Stimulated activated CD4-positive, alpha-beta T cell treated with anti-CD3 and anti-CD28 coated beads, Interleukin-1b, Interleukin-23, amount 100 ng/mL, for 4 hours (primary cell): ENCODE measurements around the gene PSRC1.

Source experiments
- DNase-seq, 2 donors: peaks; one replicate each; pipeline ENCODE4 v3.0.0-alpha.2; 2020; ENCODE audit warnings: low read depth in 2 of 2

Gene PSRC1

DNA sequence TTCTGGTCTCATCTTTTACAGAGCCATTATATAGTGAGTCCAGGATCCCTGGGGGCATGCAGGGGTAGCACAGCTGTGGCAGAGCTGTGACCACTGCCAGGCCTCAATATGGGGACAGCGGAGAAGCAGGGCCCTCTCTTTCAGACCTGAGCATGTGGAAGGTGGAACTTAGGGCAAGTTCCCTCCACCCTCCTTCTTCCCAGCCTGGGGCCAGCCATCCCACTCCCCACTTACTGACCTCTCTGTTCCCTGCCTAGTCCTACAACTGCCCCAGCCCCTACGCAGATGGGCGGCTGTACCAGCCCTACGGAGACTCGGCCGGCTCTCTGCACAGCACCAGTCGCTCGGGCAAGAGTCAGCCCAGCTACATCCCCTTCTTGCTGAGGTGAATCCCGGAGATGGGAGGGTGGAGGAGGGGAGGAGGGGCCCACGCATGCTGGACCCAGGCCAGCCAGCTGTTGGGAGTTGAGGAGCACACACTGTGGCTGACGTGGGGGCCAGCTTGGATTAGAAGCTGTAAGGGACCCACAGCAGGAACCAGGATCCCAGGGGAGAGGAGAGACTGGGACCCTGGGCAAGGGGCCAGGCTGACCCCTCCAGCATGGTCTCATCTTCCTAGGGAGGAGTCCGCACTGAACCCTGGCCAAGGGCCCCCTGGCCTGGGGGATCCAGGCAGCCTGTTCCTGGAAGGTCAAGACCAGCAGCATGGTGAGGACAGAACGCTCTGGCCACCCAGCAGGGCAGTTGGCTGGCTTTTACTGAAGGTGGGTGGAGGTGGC, 10.7 kb downstream of the PSRC1 start:
- no peak for DNase-seq

DNA sequence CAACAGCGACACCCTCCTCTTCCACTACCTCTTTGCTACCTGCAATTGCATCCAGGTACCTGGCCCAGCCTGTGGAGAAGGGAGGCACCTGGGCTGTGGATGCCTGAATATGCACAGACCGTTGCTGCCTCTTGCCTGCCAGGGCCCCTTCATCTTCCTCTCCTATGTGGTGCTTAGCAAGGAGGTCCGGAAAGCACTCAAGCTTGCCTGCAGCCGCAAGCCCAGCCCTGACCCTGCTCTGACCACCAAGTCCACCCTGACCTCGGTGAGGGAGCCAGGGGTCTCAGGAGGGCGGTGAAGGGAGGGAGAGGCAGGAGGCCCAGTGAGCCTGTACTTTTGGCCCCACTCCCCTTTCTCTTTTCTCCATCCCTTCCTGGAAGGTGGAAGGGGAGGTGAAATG, 11.5 kb downstream of the PSRC1 start:
- DNase-seq, result no peak

DNA sequence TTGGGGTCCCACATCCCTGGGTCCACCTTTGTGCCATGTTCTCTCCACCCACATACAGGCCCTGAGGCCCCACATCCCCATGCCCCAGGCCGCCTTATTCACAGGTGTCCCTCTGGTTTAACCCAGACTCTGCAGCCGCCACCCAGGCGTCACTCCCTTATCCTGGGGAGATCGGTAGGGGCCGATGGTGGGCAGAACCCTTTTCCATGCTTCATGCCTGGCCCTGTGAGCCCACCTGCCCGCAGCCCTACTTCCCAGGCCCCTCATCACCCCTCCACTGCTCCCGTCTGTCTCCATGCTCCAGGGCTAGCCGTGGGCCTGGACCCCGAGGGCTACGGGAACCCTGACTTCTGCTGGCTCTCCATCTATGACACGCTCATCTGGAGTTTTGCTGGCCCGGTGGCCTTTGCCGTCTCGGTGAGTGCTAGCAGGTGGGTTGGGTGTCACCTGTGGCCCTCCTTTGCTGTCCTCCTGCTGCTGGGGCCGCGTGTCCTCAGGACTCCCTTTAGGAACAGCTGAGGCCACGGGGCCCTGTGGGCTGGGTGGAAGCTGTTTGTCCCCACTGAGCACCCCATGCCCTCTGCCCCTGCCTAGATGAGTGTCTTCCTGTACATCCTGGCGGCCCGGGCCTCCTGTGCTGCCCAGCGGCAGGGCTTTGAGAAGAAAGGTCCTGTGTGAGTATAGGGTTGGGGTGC, 12.2 kb downstream of the PSRC1 start:
- DNase-seq, result no peak

DNA sequence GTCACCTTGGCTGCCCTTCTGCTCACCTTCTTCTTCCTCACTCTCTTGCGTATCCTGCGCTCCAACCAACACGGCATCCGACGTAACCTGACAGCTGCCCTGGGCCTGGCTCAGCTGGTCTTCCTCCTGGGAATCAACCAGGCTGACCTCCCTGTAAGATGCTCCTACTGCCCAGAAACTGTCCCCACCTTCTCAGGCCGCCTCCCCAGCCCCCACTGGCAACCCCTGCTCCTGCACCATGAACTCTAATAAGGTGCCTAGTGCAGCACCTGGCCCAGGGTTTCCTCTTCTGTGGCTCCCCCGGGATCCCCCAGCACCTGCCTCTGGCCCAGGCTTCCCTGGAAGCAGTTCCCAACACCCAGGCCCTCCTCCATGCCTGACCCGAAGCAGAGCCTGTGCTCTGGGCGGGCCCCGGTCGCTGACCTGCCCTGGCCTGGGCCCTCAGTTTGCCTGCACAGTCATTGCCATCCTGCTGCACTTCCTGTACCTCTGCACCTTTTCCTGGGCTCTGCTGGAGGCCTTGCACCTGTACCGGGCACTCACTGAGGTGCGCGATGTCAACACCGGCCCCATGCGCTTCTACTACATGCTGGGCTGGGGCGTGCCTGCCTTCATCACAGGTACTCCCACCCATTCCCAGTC, 12.8 kb downstream of the PSRC1 start:
- DNase-seq, result no peak

DNA sequence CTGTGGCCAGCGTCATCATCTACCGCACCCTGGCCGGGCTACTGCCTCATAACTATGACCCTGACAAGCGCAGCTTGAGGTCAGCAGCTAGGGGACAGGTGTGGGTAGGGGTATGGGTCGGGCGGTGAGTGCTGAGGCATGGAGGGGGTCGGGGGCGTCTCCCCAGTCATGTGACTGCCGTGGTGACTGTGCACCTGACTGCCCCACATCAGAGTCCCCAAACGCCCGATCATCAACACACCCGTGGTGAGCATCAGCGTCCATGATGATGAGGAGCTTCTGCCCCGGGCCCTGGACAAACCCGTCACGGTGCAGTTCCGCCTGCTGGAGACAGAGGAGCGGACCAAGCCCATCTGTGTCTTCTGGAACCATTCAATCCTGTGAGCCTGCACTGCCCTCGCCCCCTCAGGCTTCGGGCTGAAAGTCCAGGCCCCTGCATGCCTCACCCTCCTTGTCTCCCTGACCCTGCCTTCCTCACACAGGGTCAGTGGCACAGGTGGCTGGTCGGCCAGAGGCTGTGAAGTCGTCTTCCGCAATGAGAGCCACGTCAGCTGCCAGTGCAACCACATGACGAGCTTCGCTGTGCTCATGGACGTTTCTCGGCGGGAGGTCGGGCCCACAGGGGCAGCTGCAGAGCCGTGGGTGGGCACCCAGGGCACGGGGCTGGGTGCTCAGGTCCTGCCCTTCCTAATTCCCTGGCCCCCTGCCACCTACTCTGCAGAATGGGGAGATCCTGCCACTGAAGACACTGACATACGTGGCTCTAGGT, 13.5 kb downstream of the PSRC1 start:
- no peak for DNase-seq

DNA sequence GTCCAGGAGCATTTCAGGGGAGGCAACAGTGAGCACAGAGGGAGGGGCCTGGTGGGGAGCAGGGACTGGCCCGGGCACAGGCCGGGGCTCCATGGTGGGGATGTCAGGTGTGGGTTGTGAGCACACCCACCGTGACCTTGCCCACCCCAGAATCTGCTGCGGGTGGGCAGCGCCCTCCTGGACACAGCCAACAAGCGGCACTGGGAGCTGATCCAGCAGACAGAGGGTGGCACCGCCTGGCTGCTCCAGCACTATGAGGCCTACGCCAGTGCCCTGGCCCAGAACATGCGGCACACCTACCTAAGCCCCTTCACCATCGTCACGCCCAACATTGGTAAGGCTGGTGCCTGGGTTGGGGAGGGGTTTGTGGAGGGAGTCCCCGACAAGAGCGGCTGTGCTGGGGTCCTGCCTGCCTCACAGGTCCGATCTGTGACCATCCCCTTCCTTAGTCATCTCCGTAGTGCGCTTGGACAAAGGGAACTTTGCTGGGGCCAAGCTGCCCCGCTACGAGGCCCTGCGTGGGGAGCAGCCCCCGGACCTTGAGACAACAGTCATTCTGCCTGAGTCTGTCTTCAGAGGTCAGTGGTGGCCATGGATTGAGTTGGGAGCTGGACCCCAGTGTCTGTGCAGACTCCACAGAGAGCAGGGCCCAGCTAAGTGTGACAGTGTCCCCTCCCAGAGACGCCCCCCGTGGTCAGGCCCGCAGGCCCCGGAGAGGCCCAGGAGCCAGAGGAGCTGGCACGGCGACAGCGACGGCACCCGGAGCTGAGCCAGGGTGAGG, 14.3 kb downstream of the PSRC1 start:
- no peak for DNase-seq

DNA sequence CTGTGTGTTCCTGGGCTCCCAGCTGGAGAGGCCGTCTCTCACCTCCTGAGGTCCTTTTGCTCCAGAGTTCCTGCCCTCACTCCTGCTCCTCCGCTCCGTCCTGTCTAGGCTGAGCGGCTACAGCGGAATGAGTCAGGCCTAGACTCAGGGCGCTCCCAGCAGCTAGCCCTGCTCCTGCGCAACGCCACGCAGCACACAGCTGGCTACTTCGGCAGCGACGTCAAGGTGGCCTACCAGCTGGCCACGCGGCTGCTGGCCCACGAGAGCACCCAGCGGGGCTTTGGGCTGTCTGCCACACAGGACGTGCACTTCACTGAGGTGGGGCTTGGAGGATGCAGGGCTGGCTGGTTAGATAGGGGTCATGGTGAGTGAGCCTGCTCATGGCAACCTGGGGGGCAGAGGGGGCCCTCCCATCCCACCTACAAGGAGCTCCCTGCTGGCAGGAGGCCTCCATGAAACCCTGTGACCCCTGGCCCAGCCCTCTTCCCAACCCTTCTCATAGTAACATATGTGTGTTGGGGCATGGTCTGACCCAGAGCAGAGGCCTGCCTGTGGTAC, 15.1 kb downstream of the PSRC1 start:
- DNase-seq, result no peak

DNA sequence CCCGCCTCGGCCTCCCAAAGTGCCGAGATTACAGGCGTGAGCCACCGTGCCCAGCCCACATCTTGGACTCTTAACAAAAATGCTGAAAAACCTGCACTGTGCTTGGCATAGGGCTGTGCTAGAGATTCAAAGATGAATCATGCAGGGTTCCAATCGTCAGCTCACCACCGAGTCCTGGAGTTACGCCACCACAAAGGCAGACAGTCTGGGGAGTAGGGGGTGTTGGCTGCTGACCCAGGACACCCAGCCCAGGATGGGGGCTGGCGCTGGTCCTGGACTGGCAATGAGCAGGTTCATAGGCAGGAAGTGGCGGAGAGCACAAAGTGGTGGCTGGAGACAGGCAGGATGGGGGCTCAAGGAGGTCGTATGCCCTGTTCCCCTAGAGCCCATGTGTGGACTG, 16.0 kb downstream of the PSRC1 start:
- DNase-seq, result no peak

DNA sequence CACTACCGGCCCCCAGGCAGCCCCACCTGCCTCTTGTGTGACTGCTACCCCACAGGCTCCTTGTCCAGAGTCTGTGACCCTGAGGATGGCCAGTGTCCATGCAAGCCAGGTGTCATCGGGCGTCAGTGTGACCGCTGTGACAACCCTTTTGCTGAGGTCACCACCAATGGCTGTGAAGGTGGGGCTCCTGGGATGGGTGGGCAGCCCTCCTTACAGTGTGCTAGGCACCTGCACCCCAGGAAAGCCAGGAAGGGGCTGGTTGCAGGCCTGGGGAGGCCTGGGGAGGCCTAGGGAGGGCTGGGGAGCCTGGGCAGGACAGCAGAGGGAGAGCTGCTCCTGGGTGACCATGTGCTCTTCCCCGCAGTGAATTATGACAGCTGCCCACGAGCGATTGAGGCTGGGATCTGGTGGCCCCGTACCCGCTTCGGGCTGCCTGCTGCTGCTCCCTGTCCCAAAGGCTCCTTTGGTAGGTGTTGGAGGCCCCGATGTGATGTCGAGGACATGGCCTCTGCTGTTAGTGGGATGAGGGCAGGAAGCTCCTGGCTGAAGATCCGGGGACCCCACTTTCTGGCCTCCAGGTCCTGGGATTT, 17.1 kb downstream of the PSRC1 start:
- DNase-seq, result no peak

DNA sequence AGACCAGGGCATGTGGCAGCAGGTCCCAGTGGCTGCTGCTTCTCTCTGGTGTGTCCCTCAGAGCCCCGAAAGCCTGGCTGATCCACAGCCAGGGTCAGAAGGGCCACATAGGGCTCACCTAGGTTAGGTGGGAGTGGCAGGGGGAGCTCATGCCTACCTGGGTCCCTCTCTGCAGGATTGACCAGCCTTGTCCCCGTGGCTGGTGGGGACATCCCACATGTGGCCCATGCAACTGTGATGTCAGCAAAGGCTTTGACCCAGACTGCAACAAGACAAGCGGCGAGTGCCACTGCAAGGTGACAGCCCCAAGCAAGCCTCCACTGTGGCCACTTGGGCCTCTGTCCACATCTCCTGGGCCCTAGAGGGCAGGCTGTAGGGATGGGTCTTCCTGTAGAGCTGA, 17.9 kb downstream of the PSRC1 start:
- DNase-seq, result no peak

DNA sequence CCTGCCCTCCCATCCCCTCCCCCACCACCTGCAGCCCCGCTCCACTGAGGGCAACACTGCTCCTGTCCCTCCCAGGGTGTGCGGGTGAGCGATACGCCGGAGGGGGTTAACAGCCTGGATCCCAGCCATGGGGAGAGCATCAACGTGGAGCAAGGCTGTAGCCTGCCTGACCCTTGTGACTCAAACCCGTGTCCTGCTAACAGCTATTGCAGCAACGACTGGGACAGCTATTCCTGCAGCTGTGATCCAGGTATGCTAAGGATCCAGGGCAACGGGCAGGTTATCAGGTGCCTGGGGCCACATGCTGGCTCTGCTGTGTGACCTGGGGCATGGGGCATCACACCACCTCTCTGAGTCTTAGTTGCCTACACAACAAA, 18.6 kb downstream of the PSRC1 start:
- DNase-seq, result no peak

DNA sequence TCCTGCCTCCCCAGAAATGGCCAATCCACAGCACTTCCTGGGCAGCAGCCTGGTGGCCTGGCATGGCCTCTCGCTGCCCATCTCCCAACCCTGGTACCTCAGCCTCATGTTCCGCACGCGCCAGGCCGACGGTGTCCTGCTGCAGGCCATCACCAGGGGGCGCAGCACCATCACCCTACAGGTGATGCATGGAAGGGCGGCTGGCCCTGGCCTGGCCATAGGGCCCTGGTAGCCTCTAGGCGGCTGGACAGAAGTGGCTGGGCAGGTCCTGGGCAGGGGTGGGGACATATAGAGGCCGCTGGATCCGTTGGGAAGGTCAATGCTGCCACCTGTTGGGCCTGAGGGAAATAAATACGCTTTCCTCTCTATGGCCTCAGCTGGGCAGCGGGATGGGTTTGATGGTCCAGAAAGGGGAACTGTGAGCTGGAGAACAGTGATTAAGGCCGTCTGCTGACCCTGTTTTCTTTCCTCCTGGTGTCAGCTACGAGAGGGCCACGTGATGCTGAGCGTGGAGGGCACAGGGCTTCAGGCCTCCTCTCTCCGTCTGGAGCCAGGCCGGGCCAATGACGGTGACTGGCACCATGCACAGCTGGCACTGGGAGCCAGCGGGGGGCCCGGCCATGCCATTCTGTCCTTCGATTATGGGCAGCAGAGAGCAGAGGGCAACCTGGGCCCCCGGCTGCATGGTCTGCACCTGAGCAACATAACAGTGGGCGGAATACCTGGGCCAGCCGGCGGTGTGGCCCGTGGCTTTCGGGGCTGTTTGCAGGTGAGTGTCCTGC, 19.2 kb downstream of the PSRC1 start:
- peak; percentile 65 to 76 for DNase-seq

DNA sequence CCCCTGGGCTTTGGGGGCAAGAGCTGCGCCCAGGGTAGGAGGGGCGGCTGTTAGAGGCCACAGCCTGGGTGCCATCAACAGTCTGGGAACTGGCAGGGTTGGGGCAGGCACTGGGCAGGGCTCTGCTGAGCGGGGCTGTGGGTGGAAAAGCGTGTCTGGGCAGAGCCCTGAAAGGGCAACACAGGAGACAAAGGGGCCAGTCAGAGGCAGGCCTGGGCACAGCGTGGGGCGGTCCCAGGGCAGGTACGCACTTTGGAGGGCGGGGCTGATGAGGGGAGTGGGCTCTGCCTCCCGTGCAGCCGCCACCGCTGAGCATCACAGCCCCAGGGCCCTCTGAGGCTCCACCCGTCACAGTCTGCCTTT, 19.7 kb downstream of the PSRC1 start:
- no peak for DNase-seq

DNA sequence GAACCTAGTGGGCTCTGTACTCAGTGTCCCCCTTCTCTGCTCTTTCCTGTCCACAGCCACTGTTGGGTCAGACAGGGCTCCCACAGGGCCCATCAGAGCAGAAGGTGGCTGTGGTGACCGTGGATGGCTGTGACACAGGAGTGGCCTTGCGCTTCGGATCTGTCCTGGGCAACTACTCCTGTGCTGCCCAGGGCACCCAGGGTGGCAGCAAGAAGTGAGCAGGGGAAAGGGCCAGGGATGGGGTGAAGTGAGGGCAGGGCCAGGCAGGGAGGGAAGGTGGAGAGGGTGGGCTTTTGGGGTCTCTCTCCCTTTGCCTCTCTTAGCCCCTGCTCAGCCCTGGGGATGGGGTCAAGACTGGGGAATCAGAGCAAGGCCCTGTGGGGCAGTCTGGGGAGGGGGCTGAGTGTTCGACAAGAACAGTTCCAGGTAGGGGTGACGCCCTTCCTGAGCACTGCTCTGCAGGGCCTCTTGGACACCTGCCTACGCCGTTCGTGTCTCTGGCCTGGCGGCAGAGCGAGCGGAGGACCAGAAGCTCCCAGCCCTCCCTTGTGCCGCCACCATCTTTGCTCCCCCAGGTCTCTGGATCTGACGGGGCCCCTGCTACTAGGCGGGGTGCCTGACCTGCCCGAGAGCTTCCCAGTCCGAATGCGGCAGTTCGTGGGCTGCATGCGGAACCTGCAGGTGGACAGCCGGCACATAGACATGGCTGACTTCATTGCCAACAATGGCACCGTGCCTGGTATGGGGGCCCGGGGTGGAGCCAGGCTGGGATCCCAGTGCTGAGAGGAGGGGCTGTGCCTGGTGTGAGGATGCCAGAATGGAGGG, 20.5 kb downstream of the PSRC1 start:
- DNase-seq, result no peak

DNA sequence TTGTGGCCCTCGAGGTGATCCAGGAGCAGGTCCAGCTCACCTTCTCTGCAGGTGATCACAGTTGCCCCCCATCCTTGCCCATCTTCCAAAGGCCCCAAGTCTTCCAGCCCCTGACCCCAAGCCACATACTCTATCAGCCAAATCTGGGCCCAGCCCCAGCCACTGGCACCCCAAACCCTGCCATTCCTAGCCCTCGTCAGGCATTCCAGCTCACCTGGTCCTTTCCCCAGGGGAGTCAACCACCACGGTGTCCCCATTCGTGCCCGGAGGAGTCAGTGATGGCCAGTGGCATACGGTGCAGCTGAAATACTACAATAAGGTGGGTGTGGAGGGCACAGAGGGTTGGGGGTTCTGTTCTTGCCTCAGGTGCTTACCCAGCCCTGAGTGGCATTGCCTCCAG, 21.4 kb downstream of the PSRC1 start:
- DNase-seq, result no peak

DNA sequence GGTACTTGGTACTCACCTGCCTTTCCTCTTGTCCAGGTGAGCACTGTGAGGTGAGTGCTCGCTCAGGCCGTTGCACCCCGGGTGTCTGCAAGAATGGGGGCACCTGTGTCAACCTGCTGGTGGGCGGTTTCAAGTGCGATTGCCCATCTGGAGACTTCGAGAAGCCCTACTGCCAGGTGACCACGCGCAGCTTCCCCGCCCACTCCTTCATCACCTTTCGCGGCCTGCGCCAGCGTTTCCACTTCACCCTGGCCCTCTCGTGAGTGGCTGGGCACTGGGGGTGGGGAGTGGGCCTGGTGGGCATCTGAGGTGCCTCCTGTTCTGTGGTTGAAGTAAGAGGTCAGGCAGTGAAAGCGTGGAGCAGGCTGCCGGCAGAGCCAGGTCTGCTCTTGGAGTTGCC, 21.9 kb downstream of the PSRC1 start:
- no peak for DNase-seq

DNA sequence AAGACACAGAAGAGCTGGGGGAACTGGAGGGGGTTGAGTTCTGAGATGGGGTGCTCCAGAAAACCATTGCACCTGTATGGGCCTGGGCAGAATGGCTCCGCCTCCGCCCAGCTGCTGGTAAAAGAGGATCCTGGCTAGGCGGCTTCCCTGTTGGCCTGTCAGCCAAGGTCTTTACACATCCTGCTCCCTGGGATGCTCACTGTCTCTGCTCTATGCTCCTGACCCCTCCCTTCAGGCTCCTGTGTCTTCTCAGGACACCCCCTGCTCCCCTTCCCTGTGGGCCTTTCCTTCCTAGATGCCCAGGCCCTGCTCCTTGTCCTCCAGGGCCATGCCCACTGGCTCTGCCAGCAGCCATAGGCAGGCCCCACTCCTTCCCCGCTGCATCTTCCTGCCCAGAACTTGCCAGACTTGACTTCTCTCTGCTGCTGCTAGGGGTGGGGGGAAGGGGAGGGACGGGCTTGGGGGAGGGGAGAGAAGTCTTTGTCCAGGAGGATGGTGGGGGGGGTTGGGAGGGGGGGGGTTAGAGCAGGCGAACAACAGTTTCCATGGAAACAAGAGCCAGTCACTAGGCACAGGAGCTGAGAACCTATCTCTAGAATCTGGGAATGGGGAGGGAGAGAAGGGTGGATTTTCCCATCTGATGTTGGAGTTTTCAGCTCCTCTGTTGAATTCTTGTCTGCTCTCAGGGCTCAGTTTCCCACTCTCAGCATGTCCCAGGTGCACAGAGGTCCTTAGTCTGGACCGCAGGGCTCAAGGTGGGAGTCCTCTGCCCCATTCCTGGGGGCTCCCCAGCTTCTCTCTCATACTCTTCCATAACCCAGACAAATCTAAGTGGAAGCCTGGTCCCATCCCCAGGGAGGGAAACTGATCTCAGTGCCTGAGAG, 23.0 kb downstream of the PSRC1 start:
- no peak for DNase-seq
